SU-DHL-6 (cell line): ENCODE data around the gene CCDC13.

Experiments
- H2AFZ ChIP-seq: fragments of 200-600 bp; sonication (generic); 2 replicates; pipeline ENCODE4 v1.6.1; 2014; ENCODE audit warnings: low read depth, mild to moderate bottlenecking, moderate library complexity, mixed read lengths, antibody characterized with exemption, low read length; ENCODE audit not compliant: severe bottlenecking
- H3F3A ChIP-seq: fragments of 200-600 bp; shearing (Covaris generic); 2 replicates; pipeline ENCODE4 v1.6.0; 2016; ENCODE audit warnings: antibody characterized with exemption, mild to moderate bottlenecking; ENCODE audit not compliant: insufficient read depth
- H3K27ac ChIP-seq: fragments of 200-600 bp; sonication (generic); 2 replicates; pipeline ENCODE4 v1.5.1; 2016; ENCODE audit warnings: low read depth, mild to moderate bottlenecking, low read length, moderate library complexity, mixed read lengths
- H3K27me3 ChIP-seq: fragments of 200-600 bp; sonication (generic), shearing (Covaris generic); 2 replicates; pipeline ENCODE4 v1.6.0; 2014; ENCODE audit warnings: mild to moderate bottlenecking, low read length
- H3K36me3 ChIP-seq: fragments of 200-600 bp; sonication (generic); 2 replicates; pipeline ENCODE4 v1.6.1; 2014; ENCODE audit warnings: mild to moderate bottlenecking, low read length, mixed read lengths
- H3K4me2 ChIP-seq: fragments of 300-600, 200-600 bp; shearing (Covaris generic), sonication (generic); 2 replicates; pipeline ENCODE4 v1.6.0; 2014; ENCODE audit warnings: low read length, low read depth, mild to moderate bottlenecking; ENCODE audit not compliant: poor library complexity, severe bottlenecking
- H3K4me3 ChIP-seq: fragments of 200-600 bp; sonication (generic); 2 replicates; pipeline ENCODE4 v1.5.1; 2014; ENCODE audit warnings: antibody characterized with exemption, low read length, mild to moderate bottlenecking, mixed read lengths; ENCODE audit not compliant: insufficient read depth, poor library complexity, severe bottlenecking
- H3K79me2 ChIP-seq: fragments of 200-600 bp; sonication (generic); 2 replicates; pipeline ENCODE4 v1.6.1; 2014; ENCODE audit warnings: mild to moderate bottlenecking, low read length, moderate library complexity; ENCODE audit not compliant: insufficient read depth
- H3K9ac ChIP-seq: fragments of 200-600 bp; sonication (generic); 2 replicates; pipeline ENCODE4 v1.7.0; 2014; ENCODE audit warnings: mild to moderate bottlenecking, low read length
- H3K9me2 ChIP-seq: fragments of 200-600 bp; sonication (generic); replicated peaks from 2 replicates; pipeline ENCODE4 v1.6.1; 2014; ENCODE audit warnings: low read length; ENCODE audit not compliant: insufficient read depth
- H3K9me3 ChIP-seq: fragments of 200-600 bp; sonication (generic); 2 replicates; pipeline ENCODE4 v1.6.1; 2014; ENCODE audit warnings: low read length, mixed read lengths; ENCODE audit not compliant: insufficient read depth
- H4K20me1 ChIP-seq: fragments of 200-600 bp; sonication (generic); 2 replicates; pipeline ENCODE4 v1.6.1; 2014; ENCODE audit warnings: low read depth, mild to moderate bottlenecking, antibody characterized with exemption, low read length, moderate library complexity, mixed read lengths
- EZH2phosphoT487 ChIP-seq: fragments of 200-600 bp; sonication (generic), shearing (Covaris generic); conservative IDR thresholded peaks from 2 replicates; pipeline ENCODE4 v1.6.1; 2018; ENCODE audit warnings: mild to moderate bottlenecking, antibody characterized with exemption, low read length, moderate library complexity, mixed read lengths
- TF ChIP-seq, protein P1 (sequence below): fragments of 200-600 bp; sonication (generic); IDR thresholded peaks from one replicate; pipeline ENCODE4 v1.5.1; 2017; ENCODE audit warnings: antibody characterized with exemption, mild to moderate bottlenecking, low read length, moderate library complexity; ENCODE audit not compliant: insufficient read depth, poor library complexity, severe bottlenecking

CCDC13 gene

GRCh38 chr3:42749753-42750231 is 23.3 kb downstream of the CCDC13 start:
- no peaks in the 10 kb centered on the region for H3K9me2 ChIP-seq
- no peaks in the 10 kb centered on the region for H3K36me3 ChIP-seq
- peaks cover 3% of the 10 kb centered on the region; the same call in 1 of the 2 replicates for H3K27me3 ChIP-seq
- H3F3A ChIP-seq = no peaks in the 10 kb centered on the region
- H4K20me1 ChIP-seq = no peaks in the 10 kb centered on the region
- H3K4me3 ChIP-seq = no peak overlapping the region
- no peaks in the 10 kb centered on the region for H3K79me2 ChIP-seq
- no peak overlapping the region for H2AFZ ChIP-seq
- H3K27ac ChIP-seq = no peak overlapping the region
- H3K9ac ChIP-seq = no peak overlapping the region
- no peaks in the 10 kb centered on the region for H3K9me3 ChIP-seq
- no peak for TF ChIP-seq EZH2phosphoT487
- TF ChIP-seq, protein P1, sequence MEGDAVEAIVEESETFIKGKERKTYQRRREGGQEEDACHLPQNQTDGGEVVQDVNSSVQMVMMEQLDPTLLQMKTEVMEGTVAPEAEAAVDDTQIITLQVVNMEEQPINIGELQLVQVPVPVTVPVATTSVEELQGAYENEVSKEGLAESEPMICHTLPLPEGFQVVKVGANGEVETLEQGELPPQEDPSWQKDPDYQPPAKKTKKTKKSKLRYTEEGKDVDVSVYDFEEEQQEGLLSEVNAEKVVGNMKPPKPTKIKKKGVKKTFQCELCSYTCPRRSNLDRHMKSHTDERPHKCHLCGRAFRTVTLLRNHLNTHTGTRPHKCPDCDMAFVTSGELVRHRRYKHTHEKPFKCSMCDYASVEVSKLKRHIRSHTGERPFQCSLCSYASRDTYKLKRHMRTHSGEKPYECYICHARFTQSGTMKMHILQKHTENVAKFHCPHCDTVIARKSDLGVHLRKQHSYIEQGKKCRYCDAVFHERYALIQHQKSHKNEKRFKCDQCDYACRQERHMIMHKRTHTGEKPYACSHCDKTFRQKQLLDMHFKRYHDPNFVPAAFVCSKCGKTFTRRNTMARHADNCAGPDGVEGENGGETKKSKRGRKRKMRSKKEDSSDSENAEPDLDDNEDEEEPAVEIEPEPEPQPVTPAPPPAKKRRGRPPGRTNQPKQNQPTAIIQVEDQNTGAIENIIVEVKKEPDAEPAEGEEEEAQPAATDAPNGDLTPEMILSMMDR = no peak
- no peak overlapping the region for H3K4me2 ChIP-seq

DNA sequence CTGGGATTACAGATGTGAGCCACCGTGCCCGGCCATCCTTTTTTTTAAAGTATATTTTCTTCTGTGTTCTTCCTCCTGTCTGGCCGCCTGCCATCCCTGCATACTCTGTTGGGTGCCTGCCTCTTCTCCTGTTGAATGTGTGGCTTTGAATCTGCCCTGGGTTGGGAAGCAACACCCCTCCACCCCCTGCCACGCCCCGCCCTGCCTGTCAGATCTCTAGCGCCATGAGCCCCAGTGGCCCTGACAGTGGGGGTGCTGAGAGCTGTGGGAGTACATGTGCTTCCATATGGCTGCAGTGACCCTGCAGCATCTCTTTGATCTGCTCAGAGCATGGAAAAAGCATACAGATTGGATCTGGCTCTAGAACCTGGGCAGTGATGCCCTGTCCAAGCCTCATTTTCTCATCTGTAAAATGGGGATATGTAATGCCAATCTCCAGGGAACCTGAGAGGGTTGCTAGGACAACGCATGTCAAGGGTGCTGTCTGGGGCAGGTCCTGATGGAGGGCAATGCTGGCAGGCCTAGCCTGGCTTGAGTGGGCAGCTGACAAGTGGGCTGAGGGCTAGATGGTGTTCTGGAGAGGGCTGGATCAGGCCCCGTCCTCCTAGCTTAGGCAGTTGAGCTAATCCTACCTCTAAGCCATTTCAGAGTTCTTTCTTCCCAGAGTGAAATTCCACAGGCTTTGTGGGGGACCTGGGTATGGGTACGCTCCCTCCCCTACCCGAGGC is 23.9 kb downstream of the CCDC13 start:
- H3K27me3 ChIP-seq = peaks cover 3% of the 10 kb centered on the region; the same call in 1 of the 2 replicates
- H3K9me3 ChIP-seq = no peaks in the 10 kb centered on the region
- no peaks in the 10 kb centered on the region for H3K9me2 ChIP-seq
- no peak overlapping the region for H3K27ac ChIP-seq
- no peak for TF ChIP-seq EZH2phosphoT487
- TF ChIP-seq, protein P1 = no peak
- H2AFZ ChIP-seq = no peak overlapping the region
- H3K4me2 ChIP-seq = no peak overlapping the region
- H4K20me1 ChIP-seq = no peaks in the 10 kb centered on the region
- H3F3A ChIP-seq = no peaks in the 10 kb centered on the region
- H3K79me2 ChIP-seq = no peaks in the 10 kb centered on the region
- H3K36me3 ChIP-seq = no peaks in the 10 kb centered on the region
- H3K9ac ChIP-seq = no peak overlapping the region
- H3K4me3 ChIP-seq = no peak overlapping the region

- no peaks in the 10 kb centered on the region for H3F3A ChIP-seq
- H3K4me2 ChIP-seq = no peak overlapping the region
- H3K9me3 ChIP-seq = no peaks in the 10 kb centered on the region
- no peaks in the 10 kb centered on the region for H3K79me2 ChIP-seq
- H3K27me3 ChIP-seq = no peaks in the 10 kb centered on the region
- no peaks in the 10 kb centered on the region for H4K20me1 ChIP-seq
- no peak overlapping the region for H3K9ac ChIP-seq
- no peaks in the 10 kb centered on the region for H3K9me2 ChIP-seq
- H3K4me3 ChIP-seq = no peak overlapping the region
- no peak overlapping the region for H3K27ac ChIP-seq
- TF ChIP-seq EZH2phosphoT487 = no peak
- TF ChIP-seq, protein P1 = no peak
- no peaks in the 10 kb centered on the region for H3K36me3 ChIP-seq
- no peak overlapping the region for H2AFZ ChIP-seq
These were observed 25.5 kb downstream of the CCDC13 start for GRCh38 chr3:42747581-42747980.
